Activated CD4-positive, CD25-positive, alpha-beta regulatory T cell treated with anti-CD3 and anti-CD28 coated beads, Interleukin-2, amount 50 U/mL, for 72 hours (primary cell): Measurements from ENCODE around the gene SPDYE5.
A peak's percentile ranks its signal among the peaks of the same experiment; 100 is the strongest.
"Not testable (repeated sequence)": the region's sequence is repeated elsewhere in the genome, so short reads cannot be mapped to it uniquely, and the experiment has no call there.

Experiments
- DNase-seq: peaks from one replicate; pipeline ENCODE4 v3.0.0; 2021

Gene SPDYE5

GRCh38 chr7:75492020-75492419 is at the start of gene SPDYE5:
Gene SPDYE5 (plus strand): TSS chr7:75492320. CDS start chr7:75494048, 1,728 bp downstream.
- not testable (repeated sequence) for DNase-seq

GRCh38 chr7:75442465-75443111 is 49.5 kb upstream of the SPDYE5 start:
- peak; percentile 52 for DNase-seq

- DNase-seq: not testable (repeated sequence)
These were observed 42.2 kb upstream of the SPDYE5 start for GRCh38 chr7:75449946-75450345.

- DNase-seq: not testable (repeated sequence)
These were observed 39.6 kb upstream of the SPDYE5 start for GRCh38 chr7:75452494-75452955.

GRCh38 chr7:75456403-75456802 is 35.7 kb upstream of the SPDYE5 start:
- not testable (repeated sequence) for DNase-seq

- not testable (repeated sequence) for DNase-seq
These were observed 34.1 kb upstream of the SPDYE5 start for GRCh38 chr7:75458034-75458433.

GRCh38 chr7:75460541-75460940 is 31.6 kb upstream of the SPDYE5 start:
- not testable (repeated sequence) for DNase-seq

- DNase-seq: not testable (repeated sequence)
These were observed 22.0 kb upstream of the SPDYE5 start for GRCh38 chr7:75470166-75470565.

GRCh38 chr7:75477457-75477856 is 14.7 kb upstream of the SPDYE5 start:
- not testable (repeated sequence) for DNase-seq

GRCh38 chr7:75480313-75480712 is 11.8 kb upstream of the SPDYE5 start:
- not testable (repeated sequence) for DNase-seq

- DNase-seq: peak; percentile 37
These were observed 6.7 kb upstream of the SPDYE5 start for GRCh38 chr7:75485355-75485978.

GRCh38 chr7:75485979-75486643 is 6.0 kb upstream of the SPDYE5 start, which contains the start of gene POM121C:
Gene POM121C (minus strand): TSS chr7:75486299. CDS start chr7:75441496, 44,803 bp downstream.
- peak; percentile 85 for DNase-seq

- not testable (repeated sequence) for DNase-seq
These were observed 16.9 kb downstream of the SPDYE5 start for GRCh38 chr7:75509033-75509432.

GRCh38 chr7:75518842-75519241 is 26.7 kb downstream of the SPDYE5 start:
- not testable (repeated sequence) for DNase-seq

GRCh38 chr7:75521727-75522126 is 29.6 kb downstream of the SPDYE5 start:
- not testable (repeated sequence) for DNase-seq

- not testable (repeated sequence) for DNase-seq
These were observed 35.2 kb downstream of the SPDYE5 start for GRCh38 chr7:75527224-75527722.

- DNase-seq: no peak
These were observed 39.3 kb downstream of the SPDYE5 start for GRCh38 chr7:75531359-75531821.

GRCh38 chr7:75532639-75533038 is 40.5 kb downstream of the SPDYE5 start:
- no peak for DNase-seq

GRCh38 chr7:75533926-75534325 is 41.8 kb downstream of the SPDYE5 start:
- no peak for DNase-seq

- no peak for DNase-seq
These were observed 42.7 kb downstream of the SPDYE5 start for GRCh38 chr7:75534727-75535307.

- DNase-seq: no peak
These were observed 44.4 kb downstream of the SPDYE5 start for GRCh38 chr7:75536491-75536890.

GRCh38 chr7:75536940-75537538 is 44.9 kb downstream of the SPDYE5 start:
- DNase-seq: no peak
